Stimulated activated CD8-positive, alpha-beta memory T cell treated with anti-CD3 and anti-CD28 coated beads, Interleukin-12 subunit alpha, Interleukin-12 subunit beta, amount 100 ng/mL, for 24 hours (primary cell): ENCODE data around the gene CA9.

Experiments
- DNase-seq: peaks from one replicate; pipeline ENCODE4 v3.0.0-alpha.2; 2020; ENCODE audit errors: extremely low read depth

Gene CA9

DNA sequence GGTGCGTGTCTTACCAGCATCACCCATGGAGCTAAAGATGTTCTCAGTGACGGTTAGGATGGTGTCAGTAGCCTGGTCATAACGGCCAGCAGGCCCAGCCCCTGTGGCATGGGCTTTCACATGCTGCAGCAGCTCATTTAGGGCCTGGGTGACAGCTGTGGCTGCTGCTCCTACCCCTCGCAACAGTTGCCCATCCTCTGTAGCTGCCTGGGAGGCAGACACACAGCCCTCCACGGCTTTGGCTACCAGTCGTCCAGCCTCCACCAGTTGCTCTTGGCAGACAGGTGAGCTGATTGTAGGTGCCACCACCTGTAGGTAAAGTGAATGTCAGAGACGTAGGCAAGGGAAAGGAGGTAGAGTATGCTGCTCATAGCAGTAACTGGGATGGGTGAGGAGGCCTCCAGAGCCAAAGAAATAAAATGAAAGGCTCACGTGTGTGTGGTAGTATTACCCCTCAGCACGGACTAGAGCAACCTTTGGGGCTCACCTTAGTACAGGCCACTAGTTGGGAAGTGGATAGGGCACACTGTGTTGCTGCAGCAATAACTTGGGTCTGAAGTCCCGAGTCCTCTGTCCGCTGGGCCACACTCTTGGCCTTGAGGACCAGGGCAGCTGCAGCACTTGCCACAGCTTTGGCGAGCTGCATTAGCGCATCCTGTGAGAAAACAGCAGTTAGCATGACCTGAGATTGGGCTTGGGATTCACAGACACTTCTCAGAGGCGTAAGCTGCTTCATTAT is 43.6 kb downstream of the CA9 start:
- no peak for DNase-seq

DNA sequence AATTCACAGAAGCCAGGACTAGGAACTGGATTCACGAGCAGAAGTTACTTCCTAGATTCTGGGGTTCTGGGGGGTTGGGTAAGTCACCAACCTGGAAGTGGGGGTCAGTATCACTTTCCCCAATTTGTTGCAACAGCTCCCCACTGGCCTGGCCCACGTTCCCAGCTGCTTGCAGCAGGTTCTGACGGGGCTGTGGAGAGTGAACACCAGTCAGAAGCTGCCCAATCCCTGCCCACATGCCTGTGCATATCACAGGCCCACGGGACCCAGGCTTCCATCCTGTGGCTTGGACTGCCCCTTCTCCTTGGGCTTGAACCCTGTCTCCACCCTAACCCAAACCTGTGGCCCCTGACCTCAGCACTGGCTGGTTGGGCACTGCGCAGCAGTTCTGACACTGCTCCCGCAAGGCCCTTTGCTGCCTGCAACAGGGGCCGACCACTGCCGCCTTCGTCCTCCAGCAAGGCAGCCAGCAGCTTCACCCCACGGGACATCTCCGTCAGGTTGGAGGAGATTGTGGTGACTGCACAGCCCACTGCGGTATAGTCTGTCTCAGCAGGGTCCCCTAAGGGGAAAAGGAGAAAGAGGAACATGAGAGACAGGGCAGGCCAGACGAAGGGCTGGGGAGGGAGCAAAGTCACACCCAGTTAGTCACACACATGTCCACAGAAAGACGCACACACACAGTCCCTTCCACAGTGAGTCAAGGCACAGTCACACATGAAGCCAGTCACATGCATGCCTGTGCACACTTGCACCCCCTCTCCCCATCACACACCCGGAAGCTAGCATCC is 45.2 kb downstream of the CA9 start:
- no peak for DNase-seq

DNA sequence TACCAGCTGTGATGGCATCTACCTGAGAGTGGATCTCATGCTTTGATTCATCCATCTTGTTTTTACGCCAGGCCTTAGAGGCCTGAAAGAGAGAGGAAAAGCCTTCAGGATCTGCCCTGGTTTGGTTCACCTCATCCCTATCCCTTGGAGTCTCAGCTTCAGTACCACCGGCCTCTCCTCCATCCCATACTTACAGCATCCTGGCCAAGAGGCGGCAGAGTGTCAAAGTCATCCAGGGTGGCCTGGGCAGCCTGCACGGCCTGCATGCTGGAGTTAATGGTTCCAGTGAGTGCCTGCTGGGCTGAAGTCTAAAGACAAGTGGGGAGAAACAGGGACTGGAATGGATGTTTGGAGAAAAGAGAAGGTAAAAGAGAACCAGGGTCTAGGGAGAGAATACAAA is 45.8 kb downstream of the CA9 start:
- no peak for DNase-seq

DNA sequence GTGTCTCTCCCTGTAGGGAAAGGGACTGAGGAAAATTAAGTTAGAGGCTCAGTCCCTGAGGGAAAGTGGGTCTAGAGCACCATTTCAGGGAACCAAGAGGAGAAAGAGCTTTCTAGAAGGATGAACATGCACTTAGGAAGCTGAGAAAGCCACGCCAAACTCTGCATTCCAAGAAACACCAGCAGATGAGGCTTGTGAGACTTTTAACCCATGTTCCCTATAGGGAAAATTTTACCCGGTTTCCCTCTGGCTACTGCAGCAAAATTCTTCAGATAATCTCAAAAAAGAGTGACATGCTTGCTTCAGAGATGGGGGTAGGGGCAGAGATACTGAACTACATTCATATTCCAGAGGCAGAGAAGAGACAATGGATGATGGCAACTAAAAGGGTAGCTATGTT is 49.7 kb downstream of the CA9 start:
- DNase-seq, result no peak

DNA sequence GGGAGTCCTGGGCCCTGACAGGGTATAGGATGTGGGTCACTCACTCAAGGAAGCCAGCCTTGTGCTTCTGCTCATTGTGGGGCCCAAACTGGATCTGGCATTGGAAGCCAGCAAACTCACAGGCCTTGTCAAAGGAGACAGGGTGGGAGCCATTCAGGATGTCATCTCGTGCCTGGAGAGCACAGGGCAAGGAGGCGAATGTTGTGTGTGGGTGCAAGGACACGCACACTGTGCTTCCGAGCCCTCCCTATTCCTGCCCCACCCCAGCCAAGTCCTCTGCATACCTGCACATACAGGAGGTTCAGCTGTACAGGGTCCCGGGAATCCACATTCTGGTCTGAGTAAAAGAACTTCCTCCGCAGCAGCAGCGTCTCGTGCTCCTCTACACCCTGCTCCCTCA is 50.2 kb downstream of the CA9 start:
- no peak for DNase-seq

DNA sequence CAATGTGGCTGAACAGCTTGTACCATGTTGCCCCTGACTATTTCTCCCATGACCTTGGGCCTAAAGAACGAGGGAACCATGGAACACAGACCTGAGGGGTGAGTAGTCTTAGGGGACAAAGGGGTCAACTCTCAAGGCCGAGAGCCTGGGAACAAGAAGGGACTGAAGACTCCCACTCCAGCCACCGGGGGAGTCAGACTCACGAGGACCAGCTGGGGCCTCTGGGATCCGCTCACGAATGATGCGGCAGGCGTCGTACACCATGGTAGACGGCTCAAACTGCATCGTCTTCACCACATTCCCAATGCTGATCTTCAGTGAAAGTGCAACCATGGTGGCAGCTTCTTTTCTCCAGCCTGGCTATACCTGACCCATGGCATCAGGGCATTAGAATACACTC is 51.6 kb downstream of the CA9 start:
- no peak for DNase-seq

DNA sequence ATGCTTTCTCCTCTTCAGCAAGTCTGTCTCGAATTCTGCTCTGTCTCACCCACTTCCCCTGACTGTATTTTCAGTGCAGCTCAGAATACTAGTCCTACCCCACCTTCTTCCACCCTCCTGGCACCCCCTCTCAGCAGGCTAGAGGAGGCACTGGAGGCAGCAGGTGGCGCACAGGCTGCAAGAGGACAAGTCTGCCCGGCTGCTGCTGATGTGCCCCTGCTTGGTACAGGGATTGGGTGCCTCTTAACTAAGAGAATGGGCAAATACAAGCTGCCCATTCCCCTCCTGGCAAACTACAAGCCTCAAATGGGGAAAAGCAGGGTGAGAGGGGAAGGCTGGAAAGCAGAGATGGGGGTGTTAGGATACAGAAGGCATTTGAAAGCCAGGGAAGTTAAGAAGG is 53.2 kb downstream of the CA9 start:
- DNase-seq, result no peak

DNA sequence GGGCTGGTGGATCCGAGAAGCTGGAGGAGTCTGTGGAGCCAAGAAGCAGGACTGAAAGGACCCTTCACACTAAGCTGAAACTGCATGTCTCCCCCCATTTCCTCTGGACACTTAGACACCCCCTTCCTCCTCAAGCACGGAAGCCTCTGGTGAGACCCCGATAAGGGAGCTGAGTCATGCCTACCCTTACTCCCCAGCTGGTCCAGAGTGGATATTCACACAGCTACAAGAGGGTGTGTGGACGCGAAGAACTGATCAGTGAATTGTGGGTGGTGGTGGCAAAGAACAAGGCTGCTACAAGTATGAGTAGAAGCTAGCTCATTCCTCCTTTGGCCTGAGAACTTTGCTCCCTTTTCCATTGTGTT is 53.9 kb downstream of the CA9 start:
- no peak for DNase-seq

DNA sequence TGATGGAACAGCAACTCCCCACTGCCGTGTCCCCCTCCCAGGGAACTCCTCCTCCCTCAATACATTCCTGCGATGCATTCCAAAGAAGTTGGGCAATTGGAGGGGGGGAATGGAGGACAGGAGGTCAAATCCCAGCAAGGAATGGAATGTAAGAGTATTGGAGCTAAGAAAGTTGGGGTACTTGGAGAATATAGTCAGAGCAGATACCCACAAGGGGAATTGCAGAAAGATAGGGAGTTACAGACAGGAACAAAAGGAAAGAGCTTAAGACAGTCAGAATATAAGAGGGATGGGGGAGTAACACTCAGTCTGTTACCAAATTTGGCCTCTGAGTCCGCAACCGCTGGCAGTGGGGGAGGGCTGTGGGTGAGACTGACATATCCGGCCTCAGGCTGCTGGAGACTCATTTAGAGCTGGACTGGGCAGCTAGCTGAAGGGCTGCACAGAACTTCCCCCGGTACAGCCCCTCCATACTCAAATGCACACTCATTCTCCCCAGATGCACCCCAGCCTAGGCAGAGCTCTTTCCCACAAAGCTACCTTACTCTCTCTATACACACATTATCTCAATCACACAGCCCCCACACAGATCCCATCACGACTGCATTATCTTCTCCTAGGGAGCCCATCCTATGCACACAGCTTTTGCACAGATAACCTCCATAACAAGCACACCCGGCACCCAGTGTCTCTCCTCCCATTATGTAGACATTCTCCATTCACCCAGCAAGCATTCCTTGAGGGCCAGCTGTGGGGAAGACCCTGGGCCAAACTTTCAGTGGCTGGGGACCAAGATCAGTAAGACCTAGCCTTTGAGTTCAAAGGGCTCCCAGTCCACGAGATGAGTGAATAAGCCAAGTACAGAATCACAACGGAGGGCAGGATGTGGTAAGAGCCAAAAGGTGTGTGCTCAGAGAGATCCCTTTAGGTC is 54.6 kb downstream of the CA9 start:
- DNase-seq, result no peak

DNA sequence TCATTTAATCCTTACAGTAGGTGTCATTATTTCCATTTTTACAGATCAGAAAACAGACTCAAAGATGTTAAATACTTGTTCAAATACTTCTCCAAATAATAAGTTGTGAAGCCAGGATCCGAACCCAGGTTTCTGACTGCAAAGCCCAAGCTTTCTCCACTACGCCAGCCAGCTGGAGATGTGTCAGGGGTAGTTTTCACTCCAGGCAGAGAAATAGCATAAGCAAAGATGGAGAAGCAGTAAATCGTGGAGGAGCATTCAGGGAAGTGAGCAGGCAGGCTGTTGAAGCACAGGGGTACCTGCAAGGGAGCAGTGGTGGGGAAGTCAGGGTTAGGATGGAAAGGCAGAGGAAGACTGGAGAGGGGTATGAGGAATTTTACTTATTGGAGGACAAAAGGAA is 55.4 kb downstream of the CA9 start:
- DNase-seq, result no peak

DNA sequence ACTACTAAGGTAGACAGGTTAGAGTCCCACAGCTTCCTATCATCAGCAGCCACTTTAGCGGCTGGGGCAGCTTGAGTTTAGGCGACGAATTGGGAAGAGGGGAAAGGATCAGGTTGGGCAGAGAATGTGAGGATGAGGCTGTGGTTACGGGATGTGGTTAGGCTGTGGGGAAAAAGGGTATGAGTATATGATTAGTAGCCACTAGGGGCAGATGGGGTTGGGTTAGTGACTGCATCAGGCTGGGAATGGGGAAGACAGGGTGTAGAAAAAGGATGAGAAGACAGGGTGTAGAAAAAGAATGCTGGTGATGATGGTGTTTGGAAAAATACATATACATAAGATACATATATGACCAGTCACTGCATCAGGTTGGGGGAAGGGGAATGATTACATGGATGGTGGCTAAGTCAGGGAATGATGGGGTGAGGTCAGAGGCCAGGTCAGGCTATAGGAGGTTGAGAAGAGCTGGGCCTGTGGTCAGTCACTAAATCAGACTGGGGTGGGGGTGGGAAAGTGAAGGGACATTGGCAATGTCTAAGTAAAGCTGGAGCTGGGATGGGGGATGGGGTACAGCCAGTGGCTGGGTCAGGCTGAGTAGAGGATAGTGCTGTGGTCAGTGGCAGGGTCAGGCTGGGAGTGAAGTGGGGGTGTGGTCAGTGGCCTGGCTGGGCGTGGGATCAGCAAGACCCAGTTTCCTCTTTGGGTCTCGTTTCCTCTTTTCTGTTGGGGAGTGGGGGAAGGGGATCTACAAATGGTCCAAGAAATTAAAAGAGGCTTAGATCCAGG is 56.2 kb downstream of the CA9 start:
- no peak for DNase-seq

DNA sequence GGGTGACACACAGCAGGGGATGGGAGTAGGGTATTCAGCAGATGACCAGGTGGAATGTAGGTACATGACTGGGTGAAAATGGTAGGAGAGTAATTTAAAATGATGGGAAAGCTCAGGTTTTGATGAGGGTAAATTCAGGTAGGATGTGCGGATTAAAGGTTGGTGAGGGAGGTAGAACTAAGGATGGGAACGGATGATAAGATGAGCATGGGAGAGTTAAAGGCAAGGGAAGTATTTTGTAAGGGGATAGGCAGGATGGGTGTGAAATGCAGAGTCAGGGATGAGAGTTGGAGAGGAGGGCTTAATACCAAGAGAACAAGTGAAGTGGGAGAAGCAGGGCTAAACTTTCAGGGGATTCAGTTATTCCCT is 56.7 kb downstream of the CA9 start:
- DNase-seq, result no peak
